OCI-LY7 (cell line): ENCODE measurements around the gene TRIM49.
"Not testable (repeated sequence)": the region's sequence is repeated elsewhere in the genome, so short reads cannot be mapped to it uniquely, and the experiment has no call there.

Experiments
- EZH2phosphoT487 ChIP-seq: fragments of 200-600 bp; sonication (generic); IDR thresholded peaks from 2 replicates; pipeline ENCODE4 v1.6.1; 2018; ENCODE audit warnings: low read depth, borderline replicate concordance, mild to moderate bottlenecking, mixed run types, antibody characterized with exemption, low read length, moderate library complexity, mixed read lengths
- TF ChIP-seq, protein P1 (sequence below): fragments of 200-600 bp; sonication (generic); conservative IDR thresholded peaks from 2 replicates; pipeline ENCODE4 v1.5.1; 2014; ENCODE audit warnings: mild to moderate bottlenecking, antibody characterized with exemption, low read length, moderate library complexity, mixed read lengths

DNA sequence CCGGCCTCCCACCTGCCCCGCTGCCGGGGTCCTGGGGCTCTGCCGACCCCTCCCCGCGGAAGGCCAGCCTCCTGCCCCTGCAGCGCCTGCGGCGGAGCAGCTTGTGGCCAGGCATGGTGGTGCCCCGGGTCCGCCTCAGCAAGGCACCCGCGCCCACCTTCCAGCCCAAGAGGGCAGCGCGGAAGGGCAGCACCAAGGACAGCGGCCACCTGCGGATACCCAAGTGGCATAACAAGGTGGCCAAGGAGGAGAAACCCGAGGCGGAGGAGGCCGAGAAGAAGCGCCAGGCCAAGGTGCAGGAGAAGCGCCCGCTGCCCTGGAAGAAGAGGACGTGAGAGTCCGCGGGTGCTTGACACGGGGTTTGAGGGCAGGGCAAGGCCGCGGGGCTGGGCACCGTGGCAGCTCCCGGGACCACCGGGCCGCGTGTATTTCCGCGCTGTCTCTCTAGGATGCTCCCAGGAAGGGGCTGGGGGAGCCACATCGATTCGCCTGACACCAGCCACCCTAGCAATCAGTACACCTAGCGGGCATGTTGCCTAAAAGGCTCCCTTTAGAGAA, 20.8 kb downstream of the TRIM49 start:
- TF ChIP-seq, protein P1, sequence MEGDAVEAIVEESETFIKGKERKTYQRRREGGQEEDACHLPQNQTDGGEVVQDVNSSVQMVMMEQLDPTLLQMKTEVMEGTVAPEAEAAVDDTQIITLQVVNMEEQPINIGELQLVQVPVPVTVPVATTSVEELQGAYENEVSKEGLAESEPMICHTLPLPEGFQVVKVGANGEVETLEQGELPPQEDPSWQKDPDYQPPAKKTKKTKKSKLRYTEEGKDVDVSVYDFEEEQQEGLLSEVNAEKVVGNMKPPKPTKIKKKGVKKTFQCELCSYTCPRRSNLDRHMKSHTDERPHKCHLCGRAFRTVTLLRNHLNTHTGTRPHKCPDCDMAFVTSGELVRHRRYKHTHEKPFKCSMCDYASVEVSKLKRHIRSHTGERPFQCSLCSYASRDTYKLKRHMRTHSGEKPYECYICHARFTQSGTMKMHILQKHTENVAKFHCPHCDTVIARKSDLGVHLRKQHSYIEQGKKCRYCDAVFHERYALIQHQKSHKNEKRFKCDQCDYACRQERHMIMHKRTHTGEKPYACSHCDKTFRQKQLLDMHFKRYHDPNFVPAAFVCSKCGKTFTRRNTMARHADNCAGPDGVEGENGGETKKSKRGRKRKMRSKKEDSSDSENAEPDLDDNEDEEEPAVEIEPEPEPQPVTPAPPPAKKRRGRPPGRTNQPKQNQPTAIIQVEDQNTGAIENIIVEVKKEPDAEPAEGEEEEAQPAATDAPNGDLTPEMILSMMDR = not testable (repeated sequence)
- not testable (repeated sequence) for TF ChIP-seq EZH2phosphoT487
